Activated naive CD4-positive, alpha-beta T cell treated with anti-CD3 and anti-CD28 coated beads, Interleukin-2, amount 10 ng/mL, durations not matched to agents 7 days and 5 days (primary cell): ENCODE measurements around the gene GABRR3.
"Not testable (repeated sequence)": the region's sequence is repeated elsewhere in the genome, so short reads cannot be mapped to it uniquely, and the experiment has no call there.

ENCODE experiments used
- CTCF ChIA-PET: fragments of 350-600 bp; sonication (Branson Sonifier 250); formaldehyde crosslinking; loops from one replicate; lab custom pipeline; 2021; ENCODE audit warnings: antibody characterized with exemption; lab: Charles Lee
- DNase-seq: peaks from one replicate; pipeline ENCODE4 v3.0.0-alpha.2; 2020
- H3K27ac Mint-ChIP-seq: one replicate; pipeline ENCODE4 v1.8.0; 2021; ENCODE audit warnings: mild to moderate bottlenecking, moderate library complexity, mixed read lengths
- H3K27me3 Mint-ChIP-seq: one replicate; pipeline ENCODE4 v1.8.0; 2021; ENCODE audit warnings: mild to moderate bottlenecking, mixed read lengths
- H3K36me3 Mint-ChIP-seq: one replicate; pipeline ENCODE4 v1.8.0; 2021; ENCODE audit warnings: mixed read lengths
- H3K4me1 Mint-ChIP-seq: one replicate; pipeline ENCODE4 v1.8.0; 2021; ENCODE audit warnings: mixed read lengths
- H3K4me3 Mint-ChIP-seq: one replicate; pipeline ENCODE4 v1.8.0; 2021; ENCODE audit warnings: mild to moderate bottlenecking, moderate library complexity, mixed read lengths
- H3K9me3 Mint-ChIP-seq: one replicate; pipeline ENCODE4 v1.8.0; 2021; ENCODE audit warnings: mixed read lengths

GABRR3 gene

GRCh38 chr3:98013411-98014267 lies 21.5 kb downstream of the GABRR3 start:
- Mint-ChIP-seq H3K27me3 (peaks cover 3% of the 10 kb centered on the region), H3K4me1 (peaks cover 6% of the 10 kb centered on the region), H3K36me3 (no peaks in the 10 kb centered on the region), H3K9me3 (peaks cover 4% of the 10 kb centered on the region), H3K4me3 (no peak overlapping the region), H3K27ac (no peak overlapping the region)
- CTCF ChIA-PET = interaction anchor here (0.7 to 4.4 kb wide), 3 partner anchors 9 to 589 kb away, joined by 3 to 31 read pairs (median 7); no protein-coding TSS in a partner anchor
- DNase-seq = no peak

- no peaks in the 10 kb centered on the region for H3K36me3 Mint-ChIP-seq
- no peak overlapping the region for H3K4me3 Mint-ChIP-seq
- DNase-seq = no peak
- CTCF ChIA-PET = interaction anchor here (0.7 to 4.4 kb wide), 2 partner anchors 10 to 589 kb away, joined by 3 to 31 read pairs; no protein-coding TSS in a partner anchor
- no peak overlapping the region for H3K27ac Mint-ChIP-seq
- H3K27me3 Mint-ChIP-seq = peaks cover 3% of the 10 kb centered on the region
- peaks cover 4% of the 10 kb centered on the region for H3K9me3 Mint-ChIP-seq
- peaks cover 11% of the 10 kb centered on the region for H3K4me1 Mint-ChIP-seq
Observed at GRCh38 chr3:98012979-98013378, 22.1 kb downstream of the GABRR3 start.

GRCh38 chr3:98010883-98011449 lies 24.1 kb downstream of the GABRR3 start:
- not testable (repeated sequence) for H3K9me3 Mint-ChIP-seq, DNase-seq, H3K36me3 Mint-ChIP-seq, H3K4me3 Mint-ChIP-seq, H3K27me3 Mint-ChIP-seq, H3K27ac Mint-ChIP-seq
- CTCF ChIA-PET = interaction anchor here (1.1 to 4.4 kb wide), 4 partner anchors 8 to 214 kb away, joined by 3 to 31 read pairs (median 3); no protein-coding TSS in a partner anchor
- peaks cover 28% of the 10 kb centered on the region for H3K4me1 Mint-ChIP-seq

- peaks cover 2% of the 10 kb centered on the region for H3K36me3 Mint-ChIP-seq
- no peak overlapping the region for H3K27ac Mint-ChIP-seq
- H3K4me3 Mint-ChIP-seq = no peak overlapping the region
- peaks cover 28% of the 10 kb centered on the region for H3K4me1 Mint-ChIP-seq
- peaks cover 3% of the 10 kb centered on the region for H3K27me3 Mint-ChIP-seq
- no peak for DNase-seq
- H3K9me3 Mint-ChIP-seq = peaks cover 4% of the 10 kb centered on the region
- CTCF ChIA-PET = interaction anchor here (1.1 to 4.4 kb wide), 3 partner anchors 12 to 214 kb away, joined by 3 to 31 read pairs (median 3); no protein-coding TSS in a partner anchor
Observed at GRCh38 chr3:98010194-98010882, 24.8 kb downstream of the GABRR3 start.

GRCh38 chr3:98008855-98009254 lies 26.3 kb downstream of the GABRR3 start:
- Mint-ChIP-seq H3K4me1 (peaks cover 38% of the 10 kb centered on the region), H3K27ac (no peak overlapping the region)
- CTCF ChIA-PET = interaction anchor here (1.8 kb wide), 1 partner anchor 33 kb away, joined by 5 read pairs; no protein-coding TSS in a partner anchor

GRCh38 chr3:98005438-98005837 lies 29.7 kb downstream of the GABRR3 start:
- H3K4me1 Mint-ChIP-seq = peaks cover 51% of the 10 kb centered on the region
- DNase-seq = no peak
- H3K36me3 Mint-ChIP-seq = peaks cover 4% of the 10 kb centered on the region
- no peak overlapping the region for H3K27ac Mint-ChIP-seq
- H3K4me3 Mint-ChIP-seq = no peak overlapping the region
- peaks cover 3% of the 10 kb centered on the region for H3K27me3 Mint-ChIP-seq
- H3K9me3 Mint-ChIP-seq = peaks cover 2% of the 10 kb centered on the region
- CTCF ChIA-PET = interaction anchor here (0.7 to 1.7 kb wide), 2 partner anchors 13 to 21 kb away, joined by 3 read pairs; no protein-coding TSS in a partner anchor

More at GRCh38 chr3:98008855-98009254, 26.3 kb downstream of the GABRR3 start:
- Mint-ChIP-seq H3K9me3 (peaks cover 4% of the 10 kb centered on the region), H3K36me3 (peaks cover 2% of the 10 kb centered on the region), H3K4me3 (no peak overlapping the region), H3K27me3 (peaks cover 3% of the 10 kb centered on the region)
- DNase-seq = no peak

DNA sequence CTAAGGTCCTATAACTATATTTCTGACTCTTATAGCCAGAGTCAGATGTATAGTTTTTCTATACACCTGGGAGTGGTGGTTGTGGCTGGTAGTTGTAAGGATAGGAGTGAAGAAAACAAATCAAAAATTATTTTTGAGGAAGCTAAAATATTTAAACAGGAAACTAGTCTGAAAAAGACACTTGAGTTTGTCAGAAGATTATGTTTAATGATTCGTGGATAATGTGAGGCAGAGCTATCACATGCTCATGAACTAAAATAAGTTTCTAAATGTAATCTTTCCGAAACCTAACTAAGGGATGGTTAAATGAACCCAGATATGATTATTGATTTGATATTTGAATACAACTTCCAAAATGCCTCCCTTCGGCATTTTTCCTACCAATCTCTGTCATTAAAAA lies 30.4 kb downstream of the GABRR3 start:
- peaks cover 4% of the 10 kb centered on the region for H3K36me3 Mint-ChIP-seq
- peaks cover 3% of the 10 kb centered on the region for H3K9me3 Mint-ChIP-seq
- no peak for DNase-seq
- CTCF ChIA-PET = interaction anchor here (1.7 kb wide), 1 partner anchor 12 kb away, joined by 3 read pairs; no protein-coding TSS in a partner anchor
- peaks cover 3% of the 10 kb centered on the region for H3K27me3 Mint-ChIP-seq
- peaks cover 51% of the 10 kb centered on the region for H3K4me1 Mint-ChIP-seq
- no peak overlapping the region for H3K27ac Mint-ChIP-seq
- H3K4me3 Mint-ChIP-seq = no peak overlapping the region

- no peak overlapping the region for H3K4me3 Mint-ChIP-seq
- peaks cover 4% of the 10 kb centered on the region for H3K9me3 Mint-ChIP-seq
- CTCF ChIA-PET = interaction anchor here (1.1 kb wide), 2 partner anchors 8 to 18 kb away, joined by 3 to 5 read pairs; no protein-coding TSS in a partner anchor
- peaks cover 43% of the 10 kb centered on the region for H3K4me1 Mint-ChIP-seq
- peak overlapping the region; percentile 29 for H3K27ac Mint-ChIP-seq
- no peak for DNase-seq
- H3K36me3 Mint-ChIP-seq = peaks cover 4% of the 10 kb centered on the region
- peaks cover 3% of the 10 kb centered on the region for H3K27me3 Mint-ChIP-seq
Observed at GRCh38 chr3:98003306-98003969, 31.7 kb downstream of the GABRR3 start.

- peaks cover 3% of the 10 kb centered on the region for H3K27me3 Mint-ChIP-seq
- no peak for DNase-seq
- H3K27ac Mint-ChIP-seq = no peak overlapping the region
- H3K4me3 Mint-ChIP-seq = no peak overlapping the region
- peaks cover 38% of the 10 kb centered on the region for H3K4me1 Mint-ChIP-seq
- H3K36me3 Mint-ChIP-seq = peaks cover 4% of the 10 kb centered on the region
- H3K9me3 Mint-ChIP-seq = peaks cover 4% of the 10 kb centered on the region
- CTCF ChIA-PET = interaction anchor here (1.1 kb wide), 1 partner anchor 9 kb away, joined by 3 read pairs; no protein-coding TSS in a partner anchor
Observed at GRCh38 chr3:98002717-98003116, 32.4 kb downstream of the GABRR3 start.

- no peaks in the 10 kb centered on the region for H3K27me3 Mint-ChIP-seq
- H3K9me3 Mint-ChIP-seq = peaks cover 4% of the 10 kb centered on the region
- no peak for DNase-seq
- H3K36me3 Mint-ChIP-seq = peaks cover 2% of the 10 kb centered on the region
- H3K27ac Mint-ChIP-seq = no peak overlapping the region
- CTCF ChIA-PET = interaction anchor here (1.1 kb wide), 1 partner anchor 12 kb away, joined by 3 read pairs; no protein-coding TSS in a partner anchor
- peaks cover 23% of the 10 kb centered on the region for H3K4me1 Mint-ChIP-seq
- no peak overlapping the region for H3K4me3 Mint-ChIP-seq
Observed at GRCh38 chr3:97999994-98000393, 35.1 kb downstream of the GABRR3 start.

DNA sequence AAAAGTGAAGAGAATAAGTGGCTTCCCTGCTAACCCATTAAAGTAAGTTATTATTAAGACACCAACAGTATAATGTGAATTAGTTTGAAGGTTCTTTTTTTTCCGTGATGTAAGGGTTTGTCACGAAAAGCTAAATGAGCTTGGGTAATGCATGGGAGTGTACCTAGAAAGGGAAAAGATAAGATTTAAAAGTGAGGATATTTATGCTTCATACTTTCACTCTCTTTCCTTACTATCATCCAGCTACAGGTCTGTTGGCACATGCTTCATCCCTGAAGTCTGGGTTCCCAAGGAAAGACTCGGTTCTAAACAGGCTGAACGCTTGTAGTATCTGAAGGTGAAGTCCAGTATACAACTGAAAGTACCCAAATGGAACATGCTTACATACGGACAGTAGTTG lies 36.0 kb downstream of the GABRR3 start:
- CTCF ChIA-PET = no interaction called here
- H3K4me1 Mint-ChIP-seq = peaks cover 16% of the 10 kb centered on the region
- DNase-seq = no peak
- H3K4me3 Mint-ChIP-seq = no peak overlapping the region
- no peaks in the 10 kb centered on the region for H3K27me3 Mint-ChIP-seq
- no peak overlapping the region for H3K27ac Mint-ChIP-seq
- peaks cover 2% of the 10 kb centered on the region for H3K36me3 Mint-ChIP-seq
- peaks cover 4% of the 10 kb centered on the region for H3K9me3 Mint-ChIP-seq

- H3K9me3 Mint-ChIP-seq = peaks cover 4% of the 10 kb centered on the region
- peaks cover 6% of the 10 kb centered on the region for H3K4me1 Mint-ChIP-seq
- peaks cover 2% of the 10 kb centered on the region for H3K36me3 Mint-ChIP-seq
- CTCF ChIA-PET = interaction anchor here (0.7 kb wide), 1 partner anchor 14 kb away, joined by 3 read pairs; no protein-coding TSS in a partner anchor
- H3K27me3 Mint-ChIP-seq = peaks cover 4% of the 10 kb centered on the region
- no peak for DNase-seq
- H3K4me3 Mint-ChIP-seq = no peak overlapping the region
- no peak overlapping the region for H3K27ac Mint-ChIP-seq
Observed at GRCh38 chr3:97996988-97997387, 38.1 kb downstream of the GABRR3 start.

- CTCF ChIA-PET = interaction anchor here (1.2 kb wide), 1 partner anchor 28 kb away, joined by 3 read pairs; no protein-coding TSS in a partner anchor
- Mint-ChIP-seq H3K27ac (no peak overlapping the region), H3K4me3 (no peak overlapping the region), H3K27me3 (peaks cover 4% of the 10 kb centered on the region), H3K36me3 (no peaks in the 10 kb centered on the region), H3K4me1 (peaks cover 31% of the 10 kb centered on the region), H3K9me3 (no peaks in the 10 kb centered on the region)
- no peak for DNase-seq
Observed at GRCh38 chr3:97994328-97994945, 40.7 kb downstream of the GABRR3 start.
